Measurements from ENCODE around the gene KCTD17. TPM values are rescaled to one million over a fixed set of nuclear protein-coding genes. Genes with fewer than 3 reads are reported as not detected.
A peak's percentile ranks its signal among the peaks of the same experiment; 100 is the strongest.

Gene KCTD17
- total RNA-seq, 1 experiment from 2014 or later, result 19.8 TPM

DNA sequence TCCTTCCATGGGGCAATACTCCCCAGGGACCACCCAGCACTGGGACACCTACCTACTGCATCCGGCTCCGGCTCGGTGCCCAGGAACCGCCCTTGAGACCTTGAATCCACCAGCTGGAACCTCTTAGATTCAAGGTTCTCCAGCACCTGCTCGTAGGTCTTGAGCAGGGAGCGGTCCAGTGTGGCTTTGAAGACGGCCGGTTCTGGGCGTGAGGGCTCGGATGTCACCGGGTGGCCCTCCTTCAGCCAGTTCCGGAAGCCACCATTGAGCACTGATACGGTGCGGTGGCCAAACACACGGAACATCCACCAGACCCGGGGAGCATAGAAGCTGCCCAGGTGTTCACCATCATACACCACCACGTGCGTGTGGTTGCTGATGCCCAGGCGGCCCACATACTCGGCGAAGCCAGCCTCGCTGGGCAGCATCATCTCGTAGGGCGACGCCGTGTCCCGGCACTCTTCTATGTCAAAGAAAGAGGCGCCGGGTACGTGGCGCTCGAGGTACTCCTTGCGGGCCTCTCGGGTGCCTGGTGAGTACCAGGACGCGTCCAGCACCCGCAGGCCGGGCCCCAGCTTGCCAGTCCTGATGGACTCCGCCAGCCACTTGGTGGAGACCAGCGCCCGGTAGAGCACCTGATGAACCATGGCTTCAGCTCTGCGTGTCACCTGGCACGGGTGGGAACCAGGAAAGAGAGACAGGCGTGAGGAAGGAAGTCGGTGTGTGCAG lies 33.3 kb upstream of the KCTD17 start:
- H3K4me3 Mint-ChIP-seq (ENCODE audit: low read depth, unreplicated experiment), result peak overlapping the region; percentile 95
- peaks cover 59% of the 10 kb centered on the region for H3K36me3 Mint-ChIP-seq (ENCODE audit: insufficient read depth, unreplicated experiment)
- H3K4me1 Mint-ChIP-seq (ENCODE audit: low read depth, unreplicated experiment), result peaks cover 43% of the 10 kb centered on the region
- H3K27me3 Mint-ChIP-seq (ENCODE audit: unreplicated experiment), result no peaks in the 10 kb centered on the region
- CTCF ChIA-PET, result interaction anchor here (0.8 to 1.6 kb wide), 5 partner anchors 9 to 163 kb away, joined by 3 to 11 read pairs (median 3); no protein-coding TSS in a partner anchor
- no peaks in the 10 kb centered on the region for H3K9me3 Mint-ChIP-seq (ENCODE audit: low read depth, unreplicated experiment)
- intact Hi-C loops (cut with micrococcal nuclease; ENCODE audit: unreplicated experiment), result no loop called here
- DNase-seq, result no peak
- peak overlapping the region; percentile 27 for H3K27ac Mint-ChIP-seq (ENCODE audit: unreplicated experiment)
- BruUV-seq (replicated peaks), result no TSS peak
- TF ChIP-seq, protein P1, sequence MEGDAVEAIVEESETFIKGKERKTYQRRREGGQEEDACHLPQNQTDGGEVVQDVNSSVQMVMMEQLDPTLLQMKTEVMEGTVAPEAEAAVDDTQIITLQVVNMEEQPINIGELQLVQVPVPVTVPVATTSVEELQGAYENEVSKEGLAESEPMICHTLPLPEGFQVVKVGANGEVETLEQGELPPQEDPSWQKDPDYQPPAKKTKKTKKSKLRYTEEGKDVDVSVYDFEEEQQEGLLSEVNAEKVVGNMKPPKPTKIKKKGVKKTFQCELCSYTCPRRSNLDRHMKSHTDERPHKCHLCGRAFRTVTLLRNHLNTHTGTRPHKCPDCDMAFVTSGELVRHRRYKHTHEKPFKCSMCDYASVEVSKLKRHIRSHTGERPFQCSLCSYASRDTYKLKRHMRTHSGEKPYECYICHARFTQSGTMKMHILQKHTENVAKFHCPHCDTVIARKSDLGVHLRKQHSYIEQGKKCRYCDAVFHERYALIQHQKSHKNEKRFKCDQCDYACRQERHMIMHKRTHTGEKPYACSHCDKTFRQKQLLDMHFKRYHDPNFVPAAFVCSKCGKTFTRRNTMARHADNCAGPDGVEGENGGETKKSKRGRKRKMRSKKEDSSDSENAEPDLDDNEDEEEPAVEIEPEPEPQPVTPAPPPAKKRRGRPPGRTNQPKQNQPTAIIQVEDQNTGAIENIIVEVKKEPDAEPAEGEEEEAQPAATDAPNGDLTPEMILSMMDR (IDR thresholded peaks at IDR 0.05; ENCODE audit: unreplicated experiment), result no peak

DNA sequence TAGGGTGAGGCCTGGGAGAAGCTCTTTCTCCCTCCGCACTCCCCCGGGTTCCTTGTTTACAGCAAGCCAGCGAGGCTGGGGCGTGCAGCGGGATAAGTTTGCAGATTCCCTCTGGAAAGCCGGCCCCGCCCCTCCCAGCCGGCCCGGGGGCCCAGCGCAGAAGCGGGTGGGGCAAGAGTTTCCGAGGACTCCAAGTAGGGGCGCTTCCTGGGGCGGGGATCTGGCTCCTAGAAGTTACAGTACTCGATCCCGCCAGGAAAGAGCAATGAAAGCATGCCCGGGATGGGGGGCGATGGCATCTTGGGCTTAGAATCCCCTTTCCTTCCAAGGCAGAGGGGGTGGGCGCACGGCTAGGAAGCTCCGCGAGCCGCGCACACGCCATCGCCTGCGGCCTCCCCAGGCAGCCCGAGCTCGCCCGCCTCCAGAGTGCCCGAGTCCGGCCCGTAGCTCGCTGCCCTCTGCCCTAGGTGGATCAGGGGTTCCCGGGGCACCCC lies 32.7 kb upstream of the KCTD17 start:
- BruUV-seq (replicated peaks), result TSS peak; percentile 28
- DNase-seq, result peak; percentile 56
- H3K4me3 Mint-ChIP-seq (ENCODE audit: low read depth, unreplicated experiment), result peak overlapping the region; percentile 95
- H3K27me3 Mint-ChIP-seq (ENCODE audit: unreplicated experiment), result no peaks in the 10 kb centered on the region
- CTCF ChIA-PET, result interaction anchor here (0.8 to 1.6 kb wide), 5 partner anchors 10 to 163 kb away, joined by 3 to 11 read pairs (median 3); no protein-coding TSS in a partner anchor
- TF ChIP-seq, protein P1 (IDR thresholded peaks at IDR 0.05; ENCODE audit: unreplicated experiment), result no peak
- H3K36me3 Mint-ChIP-seq (ENCODE audit: insufficient read depth, unreplicated experiment), result peaks cover 63% of the 10 kb centered on the region
- intact Hi-C loops (cut with micrococcal nuclease; ENCODE audit: unreplicated experiment), result no loop called here
- H3K27ac Mint-ChIP-seq (ENCODE audit: unreplicated experiment), result peak overlapping the region; percentile 27
- H3K4me1 Mint-ChIP-seq (ENCODE audit: low read depth, unreplicated experiment), result peaks cover 43% of the 10 kb centered on the region
- H3K9me3 Mint-ChIP-seq (ENCODE audit: low read depth, unreplicated experiment), result no peaks in the 10 kb centered on the region

DNA sequence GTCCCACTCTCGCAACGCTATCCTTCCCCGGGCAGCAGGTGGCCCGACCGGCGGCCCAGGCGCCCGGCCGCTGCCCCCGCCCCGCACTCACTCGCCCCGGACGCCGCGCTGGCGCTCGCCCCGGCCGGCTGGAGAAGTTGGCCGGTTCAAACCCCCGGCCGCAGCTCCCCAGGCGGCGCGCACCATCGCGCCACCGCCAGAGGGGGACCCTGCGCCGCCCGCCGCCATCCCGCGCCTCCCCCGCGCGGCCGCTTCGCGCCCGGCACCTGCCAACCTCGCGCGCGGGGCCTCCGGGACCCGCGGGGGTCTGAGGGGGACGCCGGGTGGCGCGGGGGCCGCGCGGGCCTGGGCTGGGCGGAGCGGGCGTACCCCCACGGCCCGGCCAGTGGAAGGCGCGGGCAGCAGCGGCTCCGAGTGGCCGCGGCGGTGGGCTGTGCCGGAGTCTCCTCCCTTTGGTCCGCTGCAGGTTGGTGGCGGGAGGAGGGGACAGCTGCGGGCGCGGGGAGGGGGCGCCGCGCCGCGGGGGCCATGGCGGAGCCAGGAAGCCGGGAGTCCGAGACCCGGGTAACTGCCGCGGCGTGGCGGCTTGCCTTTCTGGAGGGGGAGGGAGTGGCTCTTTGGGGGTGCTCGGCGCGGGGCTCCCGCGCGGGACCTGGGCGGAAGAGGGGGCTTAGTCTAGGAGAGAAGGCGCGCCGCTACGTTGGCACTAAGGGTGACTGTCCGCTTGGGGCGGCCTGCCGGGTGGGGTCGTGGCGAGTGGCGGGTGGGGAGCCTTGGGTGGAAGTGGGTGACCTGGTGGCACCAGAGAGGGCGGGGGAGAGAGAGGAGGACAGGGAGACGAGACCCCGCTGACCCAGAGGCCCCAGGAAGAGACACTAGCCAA lies 32.0 kb upstream of the KCTD17 start, which contains the start of the genes MPST and TST:
MPST (plus strand) TSS at position 434 of the 883 bp plus-strand sequence; CDS start at position 529, 95 bp downstream.
TST (minus strand) TSS at position 139 of the 883 bp plus-strand sequence. CDS start 715 bp downstream, outside the sequence.
- CTCF ChIA-PET, result interaction anchor here (0.6 to 2.7 kb wide), 8 partner anchors 11 to 287 kb away, joined by 3 to 12 read pairs (median 4); partner anchors contain the start of gene KCTD17
- TF ChIP-seq, protein P1 (IDR thresholded peaks at IDR 0.05; ENCODE audit: unreplicated experiment), result peak; percentile 30
- Mint-ChIP-seq H3K27me3 (ENCODE audit: unreplicated experiment) (no peaks in the 10 kb centered on the region), H3K9me3 (ENCODE audit: low read depth, unreplicated experiment) (no peaks in the 10 kb centered on the region), H3K4me1 (ENCODE audit: low read depth, unreplicated experiment) (peaks cover 43% of the 10 kb centered on the region), H3K4me3 (ENCODE audit: low read depth, unreplicated experiment) (peak within 1 kb of the TSS; percentile 95), H3K27ac (ENCODE audit: unreplicated experiment) (peak within 1 kb of the TSS; percentile 74), H3K36me3 (ENCODE audit: insufficient read depth, unreplicated experiment) (peaks cover 69% of the 10 kb centered on the region)
- no TSS peak for BruUV-seq (replicated peaks)
- intact Hi-C loops (cut with micrococcal nuclease; ENCODE audit: unreplicated experiment), result no loop called here
- DNase-seq, result peak; percentile 75

DNA sequence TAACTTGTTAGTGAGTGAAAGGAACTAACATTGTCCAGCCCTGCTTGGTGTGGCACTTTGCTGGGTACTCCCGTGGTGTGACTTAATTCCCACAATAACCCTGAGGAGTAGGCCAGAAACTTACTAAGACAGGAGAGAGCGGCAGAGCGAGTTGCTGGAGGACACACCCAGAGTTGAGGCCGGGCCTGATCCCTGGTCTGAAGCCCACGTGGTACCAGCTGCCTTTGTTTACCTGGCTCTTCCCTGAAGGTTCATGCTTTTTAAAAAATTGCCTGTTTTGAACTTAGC lies 31.4 kb upstream of the KCTD17 start:
- no peak for DNase-seq
- Mint-ChIP-seq H3K27me3 (ENCODE audit: unreplicated experiment) (no peaks in the 10 kb centered on the region), H3K9me3 (ENCODE audit: low read depth, unreplicated experiment) (no peaks in the 10 kb centered on the region), H3K36me3 (ENCODE audit: insufficient read depth, unreplicated experiment) (peaks cover 70% of the 10 kb centered on the region), H3K4me3 (ENCODE audit: low read depth, unreplicated experiment) (peak overlapping the region; percentile 95), H3K27ac (ENCODE audit: unreplicated experiment) (peak overlapping the region; percentile 74), H3K4me1 (ENCODE audit: low read depth, unreplicated experiment) (peaks cover 44% of the 10 kb centered on the region)
- TF ChIP-seq, protein P1 (IDR thresholded peaks at IDR 0.05; ENCODE audit: unreplicated experiment), result no peak
- CTCF ChIA-PET, result interaction anchor here (0.6 to 2.7 kb wide), 4 partner anchors 12 to 164 kb away, joined by 3 to 12 read pairs (median 4); partner anchors contain the start of gene KCTD17
- intact Hi-C loops (cut with micrococcal nuclease; ENCODE audit: unreplicated experiment), result no loop called here
- no TSS peak for BruUV-seq (replicated peaks)

Data from Calu3 (cell line).